Endothelial cell of umbilical vein (primary cell): ENCODE measurements around the gene FAM50A.

ENCODE experiments used
- CTCF ChIP-seq, 2 donors: IDR thresholded peaks; 1 replicate in 1 of 2; 2 replicates in 1 of 2; pipeline ENCODE4 v1.5.1; 2011; ENCODE audit warnings: low read length in 2 of 2, mild to moderate bottlenecking in 2 of 2, moderate library complexity in 2 of 2, control low read depth in 1 of 2, inconsistent platforms in 1 of 2, low read depth in 1 of 2; ENCODE audit not compliant: insufficient read depth in 1 of 2; ENCODE audit errors: extremely low read depth in 1 of 2
- POLR2A ChIP-seq: IDR thresholded peaks from 2 replicates; pipeline ENCODE4 v1.6.1; 2012; ENCODE audit warnings: low read depth, mild to moderate bottlenecking, control low read depth, low read length
- POLR2AphosphoS5 ChIP-seq: IDR thresholded peaks from 2 replicates; pipeline ENCODE4 v1.6.1; 2012; ENCODE audit warnings: low read depth, mild to moderate bottlenecking, control low read depth, low read length, moderate library complexity; ENCODE audit not compliant: insufficient read depth

GRCh38 chrX:154458954-154459778, 15.2 kb downstream of the FAM50A start:
- TF ChIP-seq POLR2A, result no peak
- TF ChIP-seq POLR2AphosphoS5, result no peak
- TF ChIP-seq CTCF (IDR thresholded peaks at IDR 0.05; ENCODE audit: extremely low read depth in 1 of 2, insufficient read depth in 1 of 2, low read depth in 1 of 2, low read length in 2 of 2), result no peak
